ENCODE measurements around the gene SOX4. TPM values are rescaled to one million over a fixed set of nuclear protein-coding genes. Genes with fewer than 3 reads are reported as not detected.
A peak's percentile ranks its signal among the peaks of the same experiment; 100 is the strongest.

Gene SOX4
- total RNA-seq, 1 experiment from 2014 or later = 120 TPM

DNA sequence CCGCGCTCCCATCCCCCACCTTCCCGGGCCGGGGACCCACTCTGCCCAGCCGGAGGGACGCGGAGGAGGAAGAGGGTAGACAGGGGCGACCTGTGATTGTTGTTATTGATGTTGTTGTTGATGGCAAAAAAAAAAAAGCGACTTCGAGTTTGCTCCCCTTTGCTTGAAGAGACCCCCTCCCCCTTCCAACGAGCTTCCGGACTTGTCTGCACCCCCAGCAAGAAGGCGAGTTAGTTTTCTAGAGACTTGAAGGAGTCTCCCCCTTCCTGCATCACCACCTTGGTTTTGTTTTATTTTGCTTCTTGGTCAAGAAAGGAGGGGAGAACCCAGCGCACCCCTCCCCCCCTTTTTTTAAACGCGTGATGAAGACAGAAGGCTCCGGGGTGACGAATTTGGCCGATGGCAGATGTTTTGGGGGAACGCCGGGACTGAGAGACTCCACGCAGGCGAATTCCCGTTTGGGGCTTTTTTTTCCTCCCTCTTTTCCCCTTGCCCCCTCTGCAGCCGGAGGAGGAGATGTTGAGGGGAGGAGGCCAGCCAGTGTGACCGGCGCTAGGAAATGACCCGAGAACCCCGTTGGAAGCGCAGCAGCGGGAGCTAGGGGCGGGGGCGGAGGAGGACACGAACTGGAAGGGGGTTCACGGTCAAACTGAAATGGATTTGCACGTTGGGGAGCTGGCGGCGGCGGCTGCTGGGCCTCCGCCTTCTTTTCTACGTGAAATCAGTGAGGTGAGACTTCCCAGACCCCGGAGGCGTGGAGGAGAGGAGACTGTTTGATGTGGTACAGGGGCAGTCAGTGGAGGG is 2.8 kb downstream of the SOX4 start:
- H3K4me1 Mint-ChIP-seq (ENCODE audit: low read depth, unreplicated experiment) = peaks cover 11% of the 10 kb centered on the region
- BruUV-seq (replicated peaks) = no TSS peak
- H3K27ac Mint-ChIP-seq (ENCODE audit: unreplicated experiment) = no peak overlapping the region
- H3K4me3 Mint-ChIP-seq (ENCODE audit: low read depth, unreplicated experiment) = no peak overlapping the region
- TF ChIP-seq, protein P1, sequence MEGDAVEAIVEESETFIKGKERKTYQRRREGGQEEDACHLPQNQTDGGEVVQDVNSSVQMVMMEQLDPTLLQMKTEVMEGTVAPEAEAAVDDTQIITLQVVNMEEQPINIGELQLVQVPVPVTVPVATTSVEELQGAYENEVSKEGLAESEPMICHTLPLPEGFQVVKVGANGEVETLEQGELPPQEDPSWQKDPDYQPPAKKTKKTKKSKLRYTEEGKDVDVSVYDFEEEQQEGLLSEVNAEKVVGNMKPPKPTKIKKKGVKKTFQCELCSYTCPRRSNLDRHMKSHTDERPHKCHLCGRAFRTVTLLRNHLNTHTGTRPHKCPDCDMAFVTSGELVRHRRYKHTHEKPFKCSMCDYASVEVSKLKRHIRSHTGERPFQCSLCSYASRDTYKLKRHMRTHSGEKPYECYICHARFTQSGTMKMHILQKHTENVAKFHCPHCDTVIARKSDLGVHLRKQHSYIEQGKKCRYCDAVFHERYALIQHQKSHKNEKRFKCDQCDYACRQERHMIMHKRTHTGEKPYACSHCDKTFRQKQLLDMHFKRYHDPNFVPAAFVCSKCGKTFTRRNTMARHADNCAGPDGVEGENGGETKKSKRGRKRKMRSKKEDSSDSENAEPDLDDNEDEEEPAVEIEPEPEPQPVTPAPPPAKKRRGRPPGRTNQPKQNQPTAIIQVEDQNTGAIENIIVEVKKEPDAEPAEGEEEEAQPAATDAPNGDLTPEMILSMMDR (IDR thresholded peaks at IDR 0.05; ENCODE audit: unreplicated experiment) = no peak
- H3K9me3 Mint-ChIP-seq (ENCODE audit: low read depth, unreplicated experiment) = no peaks in the 10 kb centered on the region
- intact Hi-C loops (cut with micrococcal nuclease; ENCODE audit: unreplicated experiment) = loop anchor here (2.0 to 10.0 kb wide), 11 partner anchors 51 to 1291 kb away; no protein-coding TSS in a partner anchor
- DNase-seq = peak; percentile 59
- CTCF ChIA-PET = interaction anchor here (0.7 to 1.5 kb wide), 10 partner anchors 9 to 1076 kb away, joined by 3 to 7 read pairs (median 4); no protein-coding TSS in a partner anchor
- H3K36me3 Mint-ChIP-seq (ENCODE audit: insufficient read depth, unreplicated experiment) = peaks cover 11% of the 10 kb centered on the region
- H3K27me3 Mint-ChIP-seq (ENCODE audit: unreplicated experiment) = no peaks in the 10 kb centered on the region

DNA sequence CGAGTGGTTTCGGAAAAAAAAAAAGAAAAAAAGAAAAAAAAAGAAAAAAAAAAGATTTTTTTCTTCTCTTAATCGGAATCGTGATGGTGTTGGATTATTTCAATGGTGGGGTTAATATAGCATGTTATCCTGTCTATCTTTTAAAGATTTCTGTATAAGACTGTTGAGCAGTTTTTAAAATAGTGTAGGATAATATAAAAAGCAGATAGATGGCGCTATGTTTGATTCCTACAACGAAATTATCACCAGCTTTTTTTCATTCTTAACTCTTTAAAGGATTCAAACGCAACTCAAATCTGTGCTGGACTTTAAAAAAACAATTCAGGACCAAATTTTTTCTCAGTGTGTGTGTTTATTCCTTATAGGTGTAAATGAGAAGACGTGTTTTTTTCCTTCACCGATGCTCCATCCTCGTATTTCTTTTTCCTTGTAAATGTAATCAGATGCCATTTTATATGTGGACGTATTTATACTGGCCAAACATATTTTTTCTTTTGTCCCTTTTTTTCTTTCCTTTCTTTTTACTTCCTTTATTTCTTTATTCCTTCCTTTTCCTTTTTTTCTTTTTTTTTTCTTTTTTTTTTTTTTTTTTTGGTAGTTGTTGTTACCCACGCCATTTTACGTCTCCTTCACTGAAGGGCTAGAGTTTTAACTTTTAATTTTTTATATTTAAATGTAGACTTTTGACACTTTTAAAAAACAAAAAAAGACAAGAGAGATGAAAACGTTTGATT is 3.6 kb downstream of the SOX4 start:
- Mint-ChIP-seq H3K4me1 (ENCODE audit: low read depth, unreplicated experiment) (peaks cover 11% of the 10 kb centered on the region), H3K36me3 (ENCODE audit: insufficient read depth, unreplicated experiment) (peaks cover 17% of the 10 kb centered on the region), H3K27me3 (ENCODE audit: unreplicated experiment) (no peaks in the 10 kb centered on the region), H3K4me3 (ENCODE audit: low read depth, unreplicated experiment) (no peak overlapping the region), H3K27ac (ENCODE audit: unreplicated experiment) (no peak overlapping the region), H3K9me3 (ENCODE audit: low read depth, unreplicated experiment) (no peaks in the 10 kb centered on the region)
- TF ChIP-seq, protein P1 (IDR thresholded peaks at IDR 0.05; ENCODE audit: unreplicated experiment) = peak; percentile 60
- intact Hi-C loops (cut with micrococcal nuclease; ENCODE audit: unreplicated experiment) = loop anchor here (1.0 to 10.0 kb wide), 14 partner anchors 50 to 1309 kb away; no protein-coding TSS in a partner anchor
- BruUV-seq (replicated peaks) = TSS peak; percentile 3
- CTCF ChIA-PET = interaction anchor here (0.6 to 1.5 kb wide), 12 partner anchors 8 to 1108 kb away, joined by 3 to 7 read pairs (median 4); no protein-coding TSS in a partner anchor
- DNase-seq = no peak

DNA sequence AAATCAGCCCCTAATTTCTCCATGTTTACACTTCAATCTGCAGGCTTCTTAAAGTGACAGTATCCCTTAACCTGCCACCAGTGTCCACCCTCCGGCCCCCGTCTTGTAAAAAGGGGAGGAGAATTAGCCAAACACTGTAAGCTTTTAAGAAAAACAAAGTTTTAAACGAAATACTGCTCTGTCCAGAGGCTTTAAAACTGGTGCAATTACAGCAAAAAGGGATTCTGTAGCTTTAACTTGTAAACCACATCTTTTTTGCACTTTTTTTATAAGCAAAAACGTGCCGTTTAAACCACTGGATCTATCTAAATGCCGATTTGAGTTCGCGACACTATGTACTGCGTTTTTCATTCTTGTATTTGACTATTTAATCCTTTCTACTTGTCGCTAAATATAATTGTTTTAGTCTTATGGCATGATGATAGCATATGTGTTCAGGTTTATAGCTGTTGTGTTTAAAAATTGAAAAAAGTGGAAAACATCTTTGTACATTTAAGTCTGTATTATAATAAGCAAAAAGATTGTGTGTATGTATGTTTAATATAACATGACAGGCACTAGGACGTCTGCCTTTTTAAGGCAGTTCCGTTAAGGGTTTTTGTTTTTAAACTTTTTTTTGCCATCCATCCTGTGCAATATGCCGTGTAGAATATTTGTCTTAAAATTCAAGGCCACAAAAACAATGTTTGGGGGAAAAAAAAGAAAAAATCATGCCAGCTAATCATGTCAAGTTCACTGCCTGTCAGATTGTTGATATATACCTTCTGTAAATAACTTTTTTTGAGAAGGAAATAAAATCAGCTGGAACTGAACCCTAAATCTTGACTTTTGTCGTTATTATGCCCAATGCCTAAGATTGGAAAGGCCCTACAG is 4.5 kb downstream of the SOX4 start:
- Mint-ChIP-seq H3K9me3 (ENCODE audit: low read depth, unreplicated experiment) (no peaks in the 10 kb centered on the region), H3K4me1 (ENCODE audit: low read depth, unreplicated experiment) (peaks cover 11% of the 10 kb centered on the region), H3K27ac (ENCODE audit: unreplicated experiment) (no peak overlapping the region), H3K27me3 (ENCODE audit: unreplicated experiment) (no peaks in the 10 kb centered on the region), H3K36me3 (ENCODE audit: insufficient read depth, unreplicated experiment) (peaks cover 17% of the 10 kb centered on the region), H3K4me3 (ENCODE audit: low read depth, unreplicated experiment) (no peak overlapping the region)
- TF ChIP-seq, protein P1 (IDR thresholded peaks at IDR 0.05; ENCODE audit: unreplicated experiment) = no peak
- intact Hi-C loops (cut with micrococcal nuclease; ENCODE audit: unreplicated experiment) = loop anchor here (1.0 to 10.0 kb wide), 15 partner anchors 49 to 1308 kb away; no protein-coding TSS in a partner anchor
- no TSS peak for BruUV-seq (replicated peaks)
- DNase-seq = peak; percentile 29
- CTCF ChIA-PET = interaction anchor here (0.7 to 1.6 kb wide), 3 partner anchors 9 to 288 kb away, joined by 4 to 5 read pairs (median 4); no protein-coding TSS in a partner anchor

DNA sequence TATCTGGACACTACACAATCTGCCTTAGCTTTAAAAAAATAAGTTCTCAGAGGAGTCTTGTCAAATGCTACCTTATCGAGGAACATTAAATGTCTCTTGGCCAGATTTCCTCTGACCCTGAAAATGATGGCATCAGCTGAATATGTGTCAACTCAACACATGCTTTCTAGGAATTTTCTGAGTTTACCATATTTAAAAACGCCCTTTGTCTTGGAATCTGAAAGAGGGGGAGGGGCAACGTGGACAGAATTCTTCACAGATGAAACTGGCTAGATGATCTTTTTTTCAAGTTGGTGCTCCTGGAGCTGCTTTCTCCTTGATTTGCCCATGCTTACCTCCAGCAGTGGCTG is 5.1 kb downstream of the SOX4 start:
- BruUV-seq (replicated peaks) = no TSS peak
- no peak overlapping the region for H3K27ac Mint-ChIP-seq (ENCODE audit: unreplicated experiment)
- H3K4me3 Mint-ChIP-seq (ENCODE audit: low read depth, unreplicated experiment) = no peak overlapping the region
- CTCF ChIA-PET = interaction anchor here (1.1 to 1.6 kb wide), 2 partner anchors 10 to 288 kb away, joined by 4 read pairs; no protein-coding TSS in a partner anchor
- no peaks in the 10 kb centered on the region for H3K27me3 Mint-ChIP-seq (ENCODE audit: unreplicated experiment)
- TF ChIP-seq, protein P1 (IDR thresholded peaks at IDR 0.05; ENCODE audit: unreplicated experiment) = no peak
- H3K4me1 Mint-ChIP-seq (ENCODE audit: low read depth, unreplicated experiment) = peaks cover 11% of the 10 kb centered on the region
- H3K36me3 Mint-ChIP-seq (ENCODE audit: insufficient read depth, unreplicated experiment) = peaks cover 17% of the 10 kb centered on the region
- intact Hi-C loops (cut with micrococcal nuclease; ENCODE audit: unreplicated experiment) = loop anchor here (2.0 to 10.0 kb wide), 9 partner anchors 49 to 1289 kb away; no protein-coding TSS in a partner anchor
- DNase-seq = no peak
- H3K9me3 Mint-ChIP-seq (ENCODE audit: low read depth, unreplicated experiment) = no peaks in the 10 kb centered on the region
